T47D (cell line): ENCODE results near the gene TRMU.
A peak's percentile ranks its signal among the peaks of the same experiment; 100 is the strongest.

ENCODE experiments used
- DNase-seq, 2 experiments: peaks; one replicate each; pipeline versions ENCODE4 v3.0.0 to v3.0.0-alpha.2; 2011 to 2012; ENCODE audit warnings: low read depth in 1 of 2, low spot score in 1 of 2
- JUND ChIP-seq: IDR thresholded peaks from 2 replicates; pipeline ENCODE4 v1.6.1; 2012; ENCODE audit warnings: low read depth
- in situ Hi-C: cut with HindIII; loops from 2 replicates; pipeline ENCODE4 v1.10.0; 2016; ENCODE audit warnings: low sequenced_read_pairs, low pct_unique_long_range_greater_than_20kb

Gene TRMU

DNA sequence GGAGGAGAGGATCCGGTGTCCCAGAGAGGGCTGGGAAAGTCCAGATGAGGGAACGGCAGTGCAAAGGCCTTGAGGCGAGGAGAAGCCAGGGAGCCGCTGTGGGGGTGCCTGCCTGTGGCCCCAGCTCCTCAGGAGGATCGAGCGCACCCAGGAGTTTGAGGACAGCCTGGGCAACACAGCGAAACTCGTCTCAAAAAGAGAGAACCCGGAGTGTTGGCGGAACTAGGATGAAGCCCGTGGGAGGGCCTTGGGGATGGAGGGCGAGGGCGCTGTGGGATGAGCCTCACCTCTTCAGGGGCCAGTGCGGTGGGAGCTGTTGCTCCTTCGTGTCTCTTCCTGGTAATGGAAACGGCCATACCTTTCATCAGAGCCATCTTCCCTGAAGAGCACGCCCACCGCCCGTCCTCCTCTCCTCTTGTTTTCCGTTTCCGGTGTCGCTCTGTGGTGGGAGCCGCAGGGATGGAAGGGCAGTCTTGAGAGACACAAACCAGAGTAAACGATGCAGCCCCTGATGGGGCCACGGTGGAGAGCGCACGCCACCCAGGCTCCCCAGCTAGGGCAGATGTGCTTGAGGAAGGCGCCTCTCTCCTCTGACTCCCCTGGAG is 15.7 kb downstream of the TRMU start:
- in situ Hi-C loops, result no loop called here
- DNase-seq, result no peak
- no peak for TF ChIP-seq JUND

- in situ Hi-C loops, result no loop called here
- DNase-seq, result no peak
- TF ChIP-seq JUND, result no peak
Observed at GRCh38 chr22:46351767-46352166, 16.3 kb downstream of the TRMU start.

- no peak for DNase-seq
- no peak for TF ChIP-seq JUND
- in situ Hi-C loops, result no loop called here
Observed at GRCh38 chr22:46352276-46352675, 16.8 kb downstream of the TRMU start.

GRCh38 chr22:46352691-46353386 is 17.3 kb downstream of the TRMU start:
- in situ Hi-C loops, result no loop called here
- TF ChIP-seq JUND, result no peak
- peak in 1 of 2 experiments; percentile 33 for DNase-seq

- in situ Hi-C loops, result no loop called here
- no peak for TF ChIP-seq JUND
- no peak for DNase-seq
Observed at GRCh38 chr22:46353483-46354105, 18.1 kb downstream of the TRMU start.

DNA sequence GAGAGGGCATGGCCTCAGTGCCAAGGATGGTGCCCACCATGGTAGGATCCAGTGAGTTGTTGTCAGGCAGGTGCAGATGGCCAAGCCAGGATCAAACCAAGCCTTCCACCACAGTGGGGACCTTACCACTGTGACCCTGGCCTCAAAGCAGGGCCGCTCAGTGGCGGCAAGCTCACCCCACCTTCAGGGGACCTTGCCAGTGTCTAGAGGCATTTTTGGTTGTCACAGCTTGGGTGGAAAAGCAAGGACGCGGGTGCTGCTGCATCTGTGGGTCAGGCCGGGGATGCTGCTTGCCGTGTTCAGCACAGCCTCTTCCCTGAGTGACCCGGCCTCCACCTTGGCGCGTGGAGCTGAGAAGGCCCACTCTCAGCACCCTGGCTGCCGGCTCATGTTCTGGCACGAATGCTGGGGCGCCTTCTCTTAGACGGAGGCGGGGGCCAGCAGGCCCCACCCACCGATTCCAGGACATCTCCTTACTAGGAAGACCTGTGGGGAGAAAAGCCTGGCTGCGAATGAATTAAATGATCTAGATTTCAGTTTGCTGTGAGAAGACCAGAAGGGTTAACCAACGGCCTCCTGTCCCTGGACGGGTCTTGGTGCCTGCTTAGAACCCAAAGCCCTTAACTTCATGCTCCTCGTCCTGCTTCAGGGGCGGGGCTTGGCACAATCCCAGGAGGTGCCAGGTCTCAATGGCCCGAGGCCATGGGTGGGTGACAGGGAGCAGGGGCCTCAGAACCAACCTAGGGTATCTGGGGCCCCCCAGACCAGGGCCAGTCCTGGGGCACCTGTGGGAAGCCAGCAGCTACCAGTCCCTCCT is 18.9 kb downstream of the TRMU start:
- no peak for DNase-seq
- in situ Hi-C loops, result no loop called here
- no peak for TF ChIP-seq JUND

GRCh38 chr22:46354993-46355305 is 19.4 kb downstream of the TRMU start:
- TF ChIP-seq JUND, result no peak
- no peak for DNase-seq
- in situ Hi-C loops, result no loop called here

DNA sequence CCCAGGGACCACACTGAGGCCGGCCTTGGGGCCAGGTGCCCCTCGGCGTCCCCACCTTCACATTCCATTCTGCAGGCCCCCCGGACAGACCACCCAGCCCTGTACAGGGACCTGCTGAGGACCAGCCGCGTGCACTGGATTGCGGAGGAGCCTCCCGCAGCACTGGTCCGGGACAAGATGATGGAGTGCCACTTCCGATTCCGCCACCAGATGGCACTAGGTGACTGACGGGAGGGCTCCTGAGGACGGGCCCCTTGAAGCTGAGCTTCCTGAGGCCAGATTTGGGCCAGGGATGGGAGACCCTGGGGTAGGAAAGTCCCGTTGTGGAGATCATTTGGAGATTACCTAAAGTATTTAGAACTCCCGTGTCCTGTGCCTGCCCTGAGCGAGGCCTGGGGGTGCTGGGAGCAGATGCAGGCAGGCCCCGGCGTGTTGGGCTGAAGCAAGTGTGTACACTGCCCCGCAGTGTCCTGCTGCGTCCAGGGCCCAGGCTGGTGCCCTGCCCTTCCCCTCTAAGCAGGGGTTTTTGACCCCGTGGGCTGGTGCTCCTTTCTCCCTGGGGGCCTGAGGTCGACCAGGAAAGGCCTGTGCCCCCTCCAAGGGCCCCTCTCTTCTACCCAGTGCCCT is 20.0 kb downstream of the TRMU start:
- in situ Hi-C loops, result no loop called here
- TF ChIP-seq JUND, result no peak
- peak; percentile 64 to 77 for DNase-seq

GRCh38 chr22:46355996-46356471 is 20.5 kb downstream of the TRMU start:
- in situ Hi-C loops, result no loop called here
- TF ChIP-seq JUND, result no peak
- DNase-seq, result no peak

GRCh38 chr22:46356496-46357480 is 21.3 kb downstream of the TRMU start:
- in situ Hi-C loops, result no loop called here
- no peak for TF ChIP-seq JUND

DNA sequence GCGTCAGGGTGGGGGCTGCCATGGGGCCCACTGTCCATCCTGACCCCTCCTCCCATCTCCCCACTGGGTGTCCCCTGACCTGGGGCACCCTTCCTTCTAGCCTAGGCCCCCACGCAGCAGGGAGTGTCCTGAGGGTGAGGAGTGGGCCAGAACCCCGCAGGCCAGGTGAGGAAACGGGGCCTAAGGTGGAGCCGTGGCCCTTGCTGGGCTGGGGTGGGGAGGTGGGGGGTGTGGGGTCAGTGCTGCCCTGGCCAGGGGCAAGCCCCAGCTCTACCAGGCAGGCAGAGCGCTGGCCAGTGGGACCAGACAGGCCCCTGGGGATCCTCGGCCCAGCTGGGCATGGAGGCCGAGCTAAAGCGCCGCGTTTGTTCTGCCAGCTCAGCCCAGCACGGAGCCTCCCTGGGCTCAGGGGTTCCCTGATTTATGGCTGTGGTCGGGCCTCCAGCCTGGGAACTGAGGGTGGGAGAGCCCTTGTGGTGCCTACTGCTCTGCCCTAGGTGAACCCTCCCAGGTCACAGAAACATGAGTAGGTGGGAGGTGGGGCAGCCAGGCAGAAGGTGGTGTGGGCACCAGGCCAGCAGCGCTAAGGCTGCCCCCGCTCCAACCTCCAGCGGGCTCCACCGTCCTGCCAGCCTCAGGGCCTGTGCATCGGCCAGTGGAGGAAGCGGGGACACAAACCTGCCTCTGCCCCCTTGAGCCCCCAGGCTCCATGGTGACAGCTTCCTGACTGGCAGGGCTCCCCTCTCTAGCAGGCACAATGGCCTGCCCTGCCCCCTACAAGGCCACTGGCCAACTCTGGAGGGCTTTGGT is 22.4 kb downstream of the TRMU start:
- in situ Hi-C loops, result no loop called here
- DNase-seq, result no peak
- TF ChIP-seq JUND, result no peak

More at GRCh38 chr22:46356496-46357480, 21.3 kb downstream of the TRMU start:
- no peak for DNase-seq
